ENCODE data around the gene URI1.

The URI1 gene

GRCh38 chr19:30001301-30001700, 59.3 kb downstream of the URI1 start:
- H3K27ac ChIP-seq (ENCODE audit: low read depth, low read length, severe bottlenecking): peak overlapping the region; percentile 31

GRCh38 chr19:30001791-30002190, 59.8 kb downstream of the URI1 start:
- H3K27ac ChIP-seq (ENCODE audit: low read depth, low read length, severe bottlenecking): no peak overlapping the region
- no peaks in the 10 kb centered on the region for H3K4me1 ChIP-seq (ENCODE audit: control insufficient read depth, insufficient read depth, low read length, poor library complexity, severe bottlenecking)
- WGBS, 2 experiments (ENCODE audit: insufficient coverage in 2 of 2): no CpG with 5 or more reads among the region's 4 CpGs
- H3K9me3 ChIP-seq (ENCODE audit: control insufficient read depth, low read length): peaks cover 6% of the 10 kb centered on the region
- H3K4me3 ChIP-seq (ENCODE audit: extremely low read depth, insufficient read depth, low read length, poor library complexity, severe bottlenecking): no peak overlapping the region
- H3K36me3 ChIP-seq (ENCODE audit: control insufficient read depth, insufficient read depth, low read length): peaks cover 8% of the 10 kb centered on the region

More at GRCh38 chr19:30001301-30001700, 59.3 kb downstream of the URI1 start:
- Histone ChIP-seq H3K36me3 (ENCODE audit: control insufficient read depth, insufficient read depth, low read length) (peaks cover 6% of the 10 kb centered on the region), H3K4me3 (ENCODE audit: extremely low read depth, insufficient read depth, low read length, poor library complexity, severe bottlenecking) (no peak overlapping the region), H3K4me1 (ENCODE audit: control insufficient read depth, insufficient read depth, low read length, poor library complexity, severe bottlenecking) (no peaks in the 10 kb centered on the region), H3K9me3 (ENCODE audit: control insufficient read depth, low read length) (peaks cover 6% of the 10 kb centered on the region)
- WGBS, 2 experiments (ENCODE audit: insufficient coverage in 2 of 2): 88 to 100% methylated on average over 3 of the region's 3 CpGs

- no peak overlapping the region for H3K27ac ChIP-seq (ENCODE audit: low read depth, low read length, severe bottlenecking)
- H3K36me3 ChIP-seq (ENCODE audit: control insufficient read depth, insufficient read depth, low read length): peaks cover 15% of the 10 kb centered on the region
- no peaks in the 10 kb centered on the region for H3K4me1 ChIP-seq (ENCODE audit: control insufficient read depth, insufficient read depth, low read length, poor library complexity, severe bottlenecking)
- H3K4me3 ChIP-seq (ENCODE audit: extremely low read depth, insufficient read depth, low read length, poor library complexity, severe bottlenecking): no peak overlapping the region
- H3K9me3 ChIP-seq (ENCODE audit: control insufficient read depth, low read length): peaks cover 6% of the 10 kb centered on the region
- 73 to 87% methylated on average over 4 to 5 of the region's 6 CpGs for WGBS, 2 experiments (ENCODE audit: insufficient coverage in 2 of 2)
Measured at GRCh38 chr19:30003866-30004265, 61.8 kb downstream of the URI1 start.

- no CpG with 5 or more reads among the region's 1 CpG for WGBS, 2 experiments (ENCODE audit: insufficient coverage in 2 of 2)
- H3K4me1 ChIP-seq (ENCODE audit: control insufficient read depth, insufficient read depth, low read length, poor library complexity, severe bottlenecking): no peaks in the 10 kb centered on the region
- H3K9me3 ChIP-seq (ENCODE audit: control insufficient read depth, low read length): peaks cover 5% of the 10 kb centered on the region
- no peak overlapping the region for H3K4me3 ChIP-seq (ENCODE audit: extremely low read depth, insufficient read depth, low read length, poor library complexity, severe bottlenecking)
- peaks cover 20% of the 10 kb centered on the region for H3K36me3 ChIP-seq (ENCODE audit: control insufficient read depth, insufficient read depth, low read length)
- no peak overlapping the region for H3K27ac ChIP-seq (ENCODE audit: low read depth, low read length, severe bottlenecking)
Measured at GRCh38 chr19:30004403-30004802, 62.4 kb downstream of the URI1 start.

GRCh38 chr19:30006207-30006606, 64.2 kb downstream of the URI1 start:
- peaks cover 34% of the 10 kb centered on the region for H3K36me3 ChIP-seq (ENCODE audit: control insufficient read depth, insufficient read depth, low read length)

GRCh38 chr19:30008169-30008568, 66.1 kb downstream of the URI1 start:
- WGBS, 2 experiments (ENCODE audit: insufficient coverage in 2 of 2): no CpG with 5 or more reads among the region's 2 CpGs
- H3K4me3 ChIP-seq (ENCODE audit: extremely low read depth, insufficient read depth, low read length, poor library complexity, severe bottlenecking): no peak overlapping the region
- H3K4me1 ChIP-seq (ENCODE audit: control insufficient read depth, insufficient read depth, low read length, poor library complexity, severe bottlenecking): no peaks in the 10 kb centered on the region
- no peaks in the 10 kb centered on the region for H3K9me3 ChIP-seq (ENCODE audit: control insufficient read depth, low read length)
- H3K36me3 ChIP-seq (ENCODE audit: control insufficient read depth, insufficient read depth, low read length): peaks cover 38% of the 10 kb centered on the region
- H3K27ac ChIP-seq (ENCODE audit: low read depth, low read length, severe bottlenecking): no peak overlapping the region

More at GRCh38 chr19:30006207-30006606, 64.2 kb downstream of the URI1 start:
- Histone ChIP-seq H3K4me1 (ENCODE audit: control insufficient read depth, insufficient read depth, low read length, poor library complexity, severe bottlenecking) (no peaks in the 10 kb centered on the region), H3K4me3 (ENCODE audit: extremely low read depth, insufficient read depth, low read length, poor library complexity, severe bottlenecking) (no peak overlapping the region), H3K9me3 (ENCODE audit: control insufficient read depth, low read length) (no peaks in the 10 kb centered on the region), H3K27ac (ENCODE audit: low read depth, low read length, severe bottlenecking) (no peak overlapping the region)
- WGBS, 2 experiments (ENCODE audit: insufficient coverage in 2 of 2): 100% methylated on average over 1 to 3 of the region's 4 CpGs

- H3K4me1 ChIP-seq (ENCODE audit: control insufficient read depth, insufficient read depth, low read length, poor library complexity, severe bottlenecking): no peaks in the 10 kb centered on the region
- peaks cover 38% of the 10 kb centered on the region for H3K36me3 ChIP-seq (ENCODE audit: control insufficient read depth, insufficient read depth, low read length)
- WGBS, 2 experiments (ENCODE audit: insufficient coverage in 2 of 2): 97 to 100% methylated on average over 3 of the region's 10 CpGs
- no peak overlapping the region for H3K4me3 ChIP-seq (ENCODE audit: extremely low read depth, insufficient read depth, low read length, poor library complexity, severe bottlenecking)
- H3K27ac ChIP-seq (ENCODE audit: low read depth, low read length, severe bottlenecking): no peak overlapping the region
- H3K9me3 ChIP-seq (ENCODE audit: control insufficient read depth, low read length): no peaks in the 10 kb centered on the region
Measured at GRCh38 chr19:30009013-30009412, 67.0 kb downstream of the URI1 start.

GRCh38 chr19:30011051-30011578, 69.1 kb downstream of the URI1 start:
- Histone ChIP-seq H3K27ac (ENCODE audit: low read depth, low read length, severe bottlenecking) (no peak overlapping the region), H3K9me3 (ENCODE audit: control insufficient read depth, low read length) (no peaks in the 10 kb centered on the region), H3K4me3 (ENCODE audit: extremely low read depth, insufficient read depth, low read length, poor library complexity, severe bottlenecking) (no peak overlapping the region), H3K4me1 (ENCODE audit: control insufficient read depth, insufficient read depth, low read length, poor library complexity, severe bottlenecking) (no peaks in the 10 kb centered on the region), H3K36me3 (ENCODE audit: control insufficient read depth, insufficient read depth, low read length) (peaks cover 39% of the 10 kb centered on the region)
- WGBS, 2 experiments (ENCODE audit: insufficient coverage in 2 of 2): 83 to 85% methylated on average over 5 to 6 of the region's 9 CpGs

GRCh38 chr19:30014770-30015169, 72.7 kb downstream of the URI1 start:
- Histone ChIP-seq H3K4me3 (ENCODE audit: extremely low read depth, insufficient read depth, low read length, poor library complexity, severe bottlenecking) (no peak overlapping the region), H3K9me3 (ENCODE audit: control insufficient read depth, low read length) (no peaks in the 10 kb centered on the region), H3K27ac (ENCODE audit: low read depth, low read length, severe bottlenecking) (no peak overlapping the region), H3K4me1 (ENCODE audit: control insufficient read depth, insufficient read depth, low read length, poor library complexity, severe bottlenecking) (no peaks in the 10 kb centered on the region), H3K36me3 (ENCODE audit: control insufficient read depth, insufficient read depth, low read length) (peaks cover 26% of the 10 kb centered on the region)
- no CpG with 5 or more reads among the region's 3 CpGs for WGBS, 2 experiments (ENCODE audit: insufficient coverage in 2 of 2)

GRCh38 chr19:30017172-30017571, 75.1 kb downstream of the URI1 start:
- no peak overlapping the region for H3K27ac ChIP-seq (ENCODE audit: low read depth, low read length, severe bottlenecking)
- H3K4me1 ChIP-seq (ENCODE audit: control insufficient read depth, insufficient read depth, low read length, poor library complexity, severe bottlenecking): no peaks in the 10 kb centered on the region
- H3K4me3 ChIP-seq (ENCODE audit: extremely low read depth, insufficient read depth, low read length, poor library complexity, severe bottlenecking): no peak overlapping the region
- peaks cover 13% of the 10 kb centered on the region for H3K36me3 ChIP-seq (ENCODE audit: control insufficient read depth, insufficient read depth, low read length)
- no peaks in the 10 kb centered on the region for H3K9me3 ChIP-seq (ENCODE audit: control insufficient read depth, low read length)

- peaks cover 8% of the 10 kb centered on the region for H3K36me3 ChIP-seq (ENCODE audit: control insufficient read depth, insufficient read depth, low read length)
- no CpG with 5 or more reads among the region's 1 CpG for WGBS, 2 experiments (ENCODE audit: insufficient coverage in 2 of 2)
- no peaks in the 10 kb centered on the region for H3K4me1 ChIP-seq (ENCODE audit: control insufficient read depth, insufficient read depth, low read length, poor library complexity, severe bottlenecking)
- H3K9me3 ChIP-seq (ENCODE audit: control insufficient read depth, low read length): no peaks in the 10 kb centered on the region
- no peak overlapping the region for H3K27ac ChIP-seq (ENCODE audit: low read depth, low read length, severe bottlenecking)
- no peak overlapping the region for H3K4me3 ChIP-seq (ENCODE audit: extremely low read depth, insufficient read depth, low read length, poor library complexity, severe bottlenecking)
Measured at GRCh38 chr19:30020189-30020588, 78.2 kb downstream of the URI1 start.

All from mesodermal cell (in vitro differentiated cells).